Posterior vena cava (tissue), 2 donors: ENCODE measurements around the gene RASGRF2. TPM values are rescaled to one million over a fixed set of nuclear protein-coding genes. Genes with fewer than 3 reads are reported as not detected.
"Not testable (repeated sequence)": the region's sequence is repeated elsewhere in the genome, so short reads cannot be mapped to it uniquely, and the experiment has no call there.

Source experiments
- DNase-seq: peaks from one replicate; pipeline ENCODE4 v3.0.0-alpha.2; 2020; ENCODE audit warnings: low spot score
- intact Hi-C, 2 donors: fragments of 100-400 bp; cut with DNase I; formaldehyde crosslinking; loops; one replicate each; pipeline versions ENCODE4 v1.14.1 to v1.14.2; 2022 to 2023
- total RNA-seq, 2 donors: library from RNA; stranded (reverse); fragmentation: NEBNext Ultra II Directional; extraction: Animal tissue kit (Norgen Biotek cat#: 25700); gene quantifications; one replicate each; pipeline ENCODE4 v1.2.1, GENCODE V29; 2021
- donor health status: DM: yes; HTN: yes; CAD: no.
- donor health status: DM: yes; HTN: yes; CAD: no.

Gene RASGRF2
- total RNA-seq, 2 donors from 2014 or later: 5.1 to 6.8 TPM

DNA sequence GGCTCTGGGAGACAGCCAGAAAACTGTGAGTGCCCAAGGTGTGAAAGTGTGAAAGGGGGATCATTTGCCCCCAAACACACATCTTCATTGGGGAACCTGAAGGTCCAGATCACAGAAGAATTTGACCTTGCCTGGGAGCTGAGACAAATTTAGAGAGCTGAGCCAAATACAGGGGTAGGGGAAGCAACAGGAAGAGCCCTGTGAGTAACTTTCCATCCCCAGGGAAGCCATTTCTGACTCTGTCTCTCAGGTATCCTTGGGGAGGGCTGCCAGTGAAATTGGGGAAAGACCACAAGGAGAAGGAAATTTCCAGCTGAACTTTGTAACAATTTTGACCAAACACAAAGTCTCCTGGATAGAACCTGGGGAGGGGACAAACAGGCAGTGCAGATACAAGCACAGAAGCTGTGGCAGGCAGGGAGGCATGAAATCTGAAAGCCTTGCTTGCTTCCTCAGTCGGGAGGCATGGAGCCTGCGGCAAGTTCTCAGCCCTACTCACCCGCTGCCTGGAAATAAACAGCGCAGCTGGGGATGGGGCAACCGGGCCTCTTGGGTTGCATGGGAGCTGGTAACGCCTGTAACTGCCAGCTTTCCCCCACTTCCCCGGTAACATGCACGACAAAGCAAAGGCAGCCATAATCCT lies 309.7 kb downstream of the RASGRF2 start:
- DNase-seq: no peak
- intact Hi-C loops: no loop called here

DNA sequence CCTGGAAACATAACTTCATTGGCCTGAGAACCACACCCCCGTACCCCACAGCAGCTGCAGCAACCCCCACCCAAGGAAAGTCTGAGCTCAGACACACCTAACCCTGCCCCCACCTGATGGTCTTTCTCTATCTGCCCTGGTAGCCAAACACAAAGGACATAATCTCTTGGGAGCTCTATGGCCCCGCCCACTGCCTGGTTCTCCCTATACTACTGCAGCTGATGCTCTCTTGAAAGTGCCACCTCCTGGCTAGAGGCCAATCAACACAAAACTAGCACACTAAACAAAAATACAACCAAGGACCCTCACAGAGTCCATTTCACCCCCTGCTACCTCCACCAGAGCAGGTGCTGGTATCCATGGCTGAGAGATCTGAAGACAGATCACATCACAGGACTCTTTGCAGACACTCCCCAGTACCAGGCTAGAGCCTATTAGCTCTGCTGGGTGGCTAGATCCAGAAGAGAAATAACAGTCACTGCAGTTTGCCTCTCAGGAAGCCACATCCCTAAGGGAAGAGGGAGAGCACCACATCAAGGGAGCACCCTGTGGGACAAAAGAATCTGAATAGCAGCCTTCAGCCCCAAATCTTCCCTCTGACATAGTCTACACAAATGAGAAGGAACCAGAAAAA lies 310.3 kb downstream of the RASGRF2 start:
- intact Hi-C loops, DNase-seq: not testable (repeated sequence)
